IPS-18c (cell line): ENCODE results near the gene CA10.

Experiments used
- H3K4me3 ChIP-seq: 2 replicates; pipeline ENCODE4 v1.7.0; 2013; ENCODE audit warnings: low read depth, mild to moderate bottlenecking, low read length, moderate library complexity; ENCODE audit not compliant: insufficient read depth
- H3K9me3 ChIP-seq: one replicate; pipeline ENCODE4 v1.6.1; 2013; ENCODE audit warnings: mild to moderate bottlenecking, low read length, moderate library complexity; ENCODE audit not compliant: control insufficient read depth, insufficient read depth

CA10 gene

DNA sequence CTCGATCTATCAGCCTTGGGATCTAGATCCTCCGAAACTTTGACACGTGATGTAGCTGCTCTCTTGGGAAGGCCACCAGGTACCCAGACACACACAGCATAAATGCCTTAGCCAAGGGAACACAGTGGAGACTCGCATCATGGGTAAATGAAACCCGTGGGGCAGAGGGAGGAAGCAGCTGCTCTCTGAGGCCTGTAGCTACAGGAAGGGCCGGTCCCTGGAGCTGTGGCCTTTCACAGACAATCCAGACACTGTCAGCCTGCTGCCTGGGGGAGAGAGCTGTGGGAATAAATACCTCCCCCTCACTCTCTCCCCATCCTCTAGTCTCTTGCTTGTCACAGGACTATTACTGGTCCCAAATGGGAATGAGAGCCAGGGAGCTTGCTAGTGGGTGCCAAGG is 546.9 kb downstream of the CA10 start:
- H3K4me3 ChIP-seq, result no peak overlapping the region
- H3K9me3 ChIP-seq, result no peaks in the 10 kb centered on the region

DNA sequence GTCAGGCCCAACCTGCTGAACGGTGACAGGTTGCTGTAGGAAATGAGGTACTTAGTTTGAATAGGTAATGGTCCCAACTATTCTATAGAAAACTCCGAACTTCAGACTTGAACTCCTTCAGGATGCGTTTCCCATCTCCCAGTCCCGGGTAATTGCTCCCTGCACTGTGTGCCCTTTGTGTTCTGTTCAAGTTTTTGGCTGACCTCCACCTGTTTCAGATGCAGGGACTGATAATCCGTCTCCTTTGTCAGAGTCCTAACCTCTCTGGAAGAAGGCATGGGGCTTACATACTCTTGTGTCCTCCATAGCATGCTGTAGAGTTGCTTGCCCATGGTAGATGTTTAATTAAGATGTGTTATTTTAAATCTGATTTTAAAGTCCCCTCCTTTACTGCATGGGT is 547.7 kb downstream of the CA10 start:
- no peaks in the 10 kb centered on the region for H3K9me3 ChIP-seq
- no peak overlapping the region for H3K4me3 ChIP-seq

DNA sequence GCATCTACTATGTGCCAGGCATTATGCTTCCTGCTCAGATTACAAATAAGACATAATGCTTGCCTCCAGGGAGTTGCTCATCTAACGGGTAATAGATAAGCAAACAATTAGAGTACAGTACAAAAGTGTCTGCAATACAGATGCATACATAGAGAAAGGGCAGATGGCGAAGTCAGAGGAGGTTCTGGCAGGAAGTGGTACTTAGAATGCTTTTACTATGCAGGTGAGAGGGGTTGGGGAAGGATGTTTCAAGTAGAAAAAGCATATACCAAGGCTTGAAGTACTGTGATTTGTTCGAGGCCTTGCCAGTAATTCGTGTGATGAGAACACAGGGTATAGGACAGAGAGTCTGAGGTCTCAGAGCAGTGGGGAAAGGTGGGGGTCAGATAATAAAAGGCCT is 548.4 kb downstream of the CA10 start:
- Histone ChIP-seq H3K4me3 (no peak overlapping the region), H3K9me3 (no peaks in the 10 kb centered on the region)

DNA sequence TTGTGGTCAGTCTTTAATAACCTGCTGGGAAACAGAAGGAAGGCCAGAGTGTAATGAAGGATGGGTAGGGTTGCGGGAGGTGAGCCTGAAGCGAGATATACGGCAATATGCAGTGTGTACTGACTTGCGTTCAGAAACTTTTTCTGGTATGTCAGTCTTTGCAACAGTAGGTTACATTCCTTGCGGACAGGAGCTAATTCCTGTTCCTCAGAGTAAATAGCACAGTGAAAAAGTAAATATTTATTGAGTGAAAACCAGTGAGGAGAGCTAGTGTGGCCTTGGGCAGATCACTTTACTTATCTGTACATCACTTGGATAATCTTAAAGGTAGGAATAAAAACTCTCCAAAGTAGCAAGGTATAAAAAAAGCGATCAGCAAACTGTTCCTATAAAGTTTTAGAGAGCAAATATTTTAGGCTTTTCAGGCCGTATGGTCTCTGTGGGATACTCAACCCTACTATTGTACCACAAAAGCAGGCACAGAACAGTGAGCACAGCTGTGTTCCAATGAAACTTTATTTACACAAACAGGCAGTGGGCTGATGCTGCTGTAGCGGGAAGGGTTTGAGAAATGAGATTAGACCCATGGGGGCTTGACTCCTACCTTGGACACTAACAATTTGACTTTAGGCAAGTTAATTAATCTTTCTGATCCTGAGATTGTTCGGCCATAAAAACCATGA is 550.1 kb downstream of the CA10 start:
- Histone ChIP-seq H3K9me3 (no peaks in the 10 kb centered on the region), H3K4me3 (no peak overlapping the region)

DNA sequence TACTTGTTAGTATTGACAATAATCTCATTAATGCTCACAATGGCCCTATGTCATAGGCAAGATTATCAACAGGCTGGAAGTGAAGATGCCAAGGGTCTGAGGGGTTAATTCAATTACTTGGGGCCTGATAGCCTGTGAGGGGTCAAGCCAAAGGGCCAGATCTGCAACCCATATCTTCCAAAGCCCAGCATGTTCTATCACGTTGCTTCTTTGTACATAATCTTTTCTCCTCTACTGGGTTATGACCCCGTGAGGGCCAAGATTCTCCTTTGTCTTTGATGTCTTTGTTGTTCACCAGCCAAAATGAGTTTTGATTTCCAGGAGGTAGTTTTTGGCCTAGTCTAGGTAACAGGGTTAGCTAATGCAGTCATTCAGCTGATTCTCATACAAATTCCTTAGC is 551.0 kb downstream of the CA10 start:
- no peak overlapping the region for H3K4me3 ChIP-seq
- H3K9me3 ChIP-seq, result no peaks in the 10 kb centered on the region

DNA sequence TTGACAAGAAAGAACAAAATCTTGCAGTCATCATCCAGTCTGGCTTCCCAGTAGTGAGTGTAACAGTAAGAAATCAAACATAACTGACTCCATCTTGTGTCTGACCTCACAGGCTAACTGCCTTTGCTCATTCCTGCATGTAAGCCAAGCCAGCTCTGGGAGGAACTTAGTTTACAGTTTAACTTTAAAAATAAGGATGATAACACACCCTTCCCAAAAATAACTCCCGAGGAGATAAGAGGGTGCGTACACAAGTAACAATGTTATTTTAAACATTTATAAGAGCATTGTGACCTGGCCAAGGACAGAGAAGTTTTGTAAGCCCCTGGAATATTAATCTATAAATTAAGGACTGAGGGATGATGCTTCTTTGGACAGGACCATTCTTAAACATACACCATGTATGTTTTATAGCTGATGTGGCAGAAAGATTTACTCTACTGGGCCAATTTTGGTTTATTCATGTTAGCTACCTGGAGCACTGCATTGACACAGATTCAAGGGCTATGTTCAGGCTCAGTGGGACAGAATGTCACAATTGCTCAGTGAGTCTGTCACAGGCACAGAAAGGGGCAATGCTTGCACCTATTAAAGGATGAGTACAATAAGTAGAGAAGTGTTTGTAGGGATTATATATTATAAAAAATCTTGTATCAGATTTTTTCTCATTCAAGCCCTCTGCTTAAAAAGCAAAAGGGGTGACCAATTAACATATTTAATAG is 554.1 kb downstream of the CA10 start:
- Histone ChIP-seq H3K4me3 (no peak overlapping the region), H3K9me3 (no peaks in the 10 kb centered on the region)

DNA sequence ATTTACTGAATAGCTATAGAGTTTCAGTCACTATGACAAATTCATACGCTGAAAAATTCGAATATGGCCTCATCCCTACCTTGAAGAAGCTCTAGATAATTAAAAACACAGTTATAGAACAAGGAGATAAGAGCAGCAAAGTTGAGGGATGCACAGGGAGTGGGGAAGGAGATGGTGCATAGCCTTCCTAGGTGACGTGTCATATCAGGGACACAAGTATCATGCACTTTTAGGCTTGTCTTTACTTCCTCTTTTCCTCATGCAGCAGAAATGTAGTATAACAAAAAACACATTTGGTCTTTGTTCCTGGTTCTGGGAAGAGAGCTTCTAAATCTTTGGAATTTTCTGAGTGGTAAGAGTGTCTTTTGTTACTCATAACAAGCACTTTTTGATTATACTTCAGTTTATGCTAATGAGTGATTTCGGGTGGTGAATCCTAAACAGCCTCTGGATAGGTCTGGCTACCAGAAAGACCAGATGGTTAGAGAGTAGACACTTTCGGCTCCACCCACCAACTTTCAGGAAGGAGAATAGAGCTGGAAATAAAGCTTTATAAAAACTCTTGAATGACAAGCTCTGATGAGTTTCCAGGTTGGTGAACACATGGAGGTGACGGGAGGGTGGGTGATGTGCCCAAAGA is 556.8 kb downstream of the CA10 start:
- H3K9me3 ChIP-seq, result no peaks in the 10 kb centered on the region

DNA sequence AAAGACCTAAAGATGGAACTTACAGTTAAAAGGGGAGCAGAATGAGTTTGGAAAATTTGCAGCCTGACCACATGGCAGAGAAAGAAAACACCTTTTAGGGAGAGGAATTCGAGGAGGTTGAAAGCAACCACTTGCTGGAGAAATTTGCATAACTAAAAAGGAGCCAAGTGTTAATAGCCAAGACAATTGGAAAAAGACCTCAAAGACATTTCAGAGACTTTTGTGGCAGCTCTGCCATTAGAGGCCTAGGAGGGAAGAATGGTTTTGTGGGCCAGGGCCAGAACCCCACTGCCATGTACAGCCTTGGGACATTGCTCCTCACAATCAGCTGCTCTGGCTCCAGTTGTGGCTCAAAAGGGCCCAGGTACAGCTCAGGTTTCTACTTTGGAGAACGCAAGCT is 559.7 kb downstream of the CA10 start:
- Histone ChIP-seq H3K9me3 (no peaks in the 10 kb centered on the region), H3K4me3 (no peak overlapping the region)

More for the DNA sequence above, 556.8 kb downstream of the CA10 start:
- no peak overlapping the region for H3K4me3 ChIP-seq

DNA sequence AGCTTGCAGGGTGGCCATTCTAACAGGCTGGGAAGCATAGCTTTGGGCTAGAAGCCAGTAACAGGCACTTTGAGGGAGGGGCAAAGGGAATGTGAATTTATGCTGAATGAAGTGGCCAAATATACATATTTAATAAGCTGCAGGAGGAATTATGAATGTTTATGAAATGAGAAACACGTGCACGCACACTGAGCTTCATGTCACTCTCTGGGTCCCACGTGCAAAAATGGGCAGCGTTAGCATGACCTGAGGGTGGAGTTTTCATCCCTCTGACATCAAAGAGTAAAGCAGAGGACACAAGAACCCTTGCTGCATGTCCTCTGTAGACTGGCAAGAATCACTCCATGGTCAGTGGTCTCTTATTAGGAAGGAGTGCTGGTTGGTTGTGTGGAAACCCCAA is 561.2 kb downstream of the CA10 start:
- H3K4me3 ChIP-seq, result no peak overlapping the region
- H3K9me3 ChIP-seq, result no peaks in the 10 kb centered on the region

DNA sequence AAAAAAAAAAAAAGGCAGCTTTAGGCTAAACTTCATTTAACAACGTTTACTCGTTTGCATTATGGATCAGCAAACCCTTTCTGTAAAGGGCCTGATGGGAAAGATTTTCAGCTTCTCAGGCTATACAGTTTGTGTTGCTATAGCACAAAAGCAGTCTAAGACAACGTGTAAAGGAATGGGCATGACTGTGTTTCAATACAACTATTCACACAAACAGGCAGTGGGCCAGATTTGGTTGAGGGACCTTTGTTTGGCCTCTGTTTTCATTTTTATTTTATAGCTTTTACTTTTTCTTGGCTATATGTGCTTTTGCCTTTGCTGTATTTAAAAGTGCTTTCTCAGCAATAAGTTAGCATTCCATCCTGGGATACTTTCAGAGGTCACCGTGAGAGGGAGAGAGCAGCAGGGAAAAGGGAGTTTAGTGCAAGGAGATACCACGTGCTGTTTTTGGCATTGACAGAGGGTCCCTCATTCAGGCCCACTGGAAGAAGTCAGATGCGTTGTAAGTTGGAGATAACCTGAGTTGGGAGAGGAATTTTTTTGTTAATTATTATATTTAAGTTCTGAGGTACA is 562.6 kb downstream of the CA10 start:
- H3K4me3 ChIP-seq, result no peak overlapping the region
- no peaks in the 10 kb centered on the region for H3K9me3 ChIP-seq

DNA sequence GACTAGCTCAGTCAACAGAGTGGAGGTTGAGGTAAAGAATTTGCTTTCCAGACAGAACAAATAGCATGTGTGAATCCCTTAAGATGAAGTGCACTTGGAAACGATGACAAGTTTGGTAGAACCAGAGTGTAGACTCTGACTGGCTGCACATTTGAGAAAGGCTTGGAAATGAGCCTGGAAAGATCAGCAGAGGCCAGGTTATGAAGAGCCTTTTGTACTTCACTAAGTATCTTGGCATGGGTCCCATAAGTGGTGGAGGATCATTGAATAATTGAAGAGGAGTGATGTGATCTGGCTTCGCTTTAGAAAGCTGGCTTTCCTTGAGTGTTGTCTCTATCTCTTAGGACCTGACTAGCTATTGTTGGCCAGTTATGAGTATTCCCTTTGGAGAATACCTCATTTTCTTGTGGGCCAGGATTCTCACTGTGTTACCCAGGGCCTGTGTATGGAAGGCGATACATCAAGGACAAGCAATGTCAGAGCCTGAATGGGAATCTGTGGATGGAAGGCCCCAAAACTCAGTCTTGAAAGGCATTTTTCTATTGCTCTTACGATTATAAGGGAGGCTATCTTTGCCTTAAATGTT is 568.4 kb downstream of the CA10 start:
- no peaks in the 10 kb centered on the region for H3K9me3 ChIP-seq
- H3K4me3 ChIP-seq, result no peak overlapping the region

DNA sequence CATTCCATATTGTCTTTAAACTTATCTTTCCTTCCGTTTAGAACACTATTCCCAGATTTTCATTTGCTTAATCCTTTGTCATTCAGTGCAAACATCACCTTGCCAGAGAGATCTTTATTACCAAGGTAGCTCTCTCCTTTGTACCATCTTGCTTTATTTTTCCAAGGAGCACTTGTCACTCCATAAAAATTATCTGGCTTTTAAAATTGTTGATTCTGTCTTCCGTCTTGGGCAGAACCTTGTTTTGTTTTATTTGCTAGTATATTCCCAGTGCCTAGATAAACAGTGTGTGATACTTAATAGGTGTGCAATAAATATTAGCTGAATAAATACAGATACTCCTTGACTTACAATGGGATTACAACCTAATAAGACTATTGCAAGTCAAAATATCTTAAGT is 570.5 kb downstream of the CA10 start:
- no peak overlapping the region for H3K4me3 ChIP-seq
- H3K9me3 ChIP-seq, result no peaks in the 10 kb centered on the region

DNA sequence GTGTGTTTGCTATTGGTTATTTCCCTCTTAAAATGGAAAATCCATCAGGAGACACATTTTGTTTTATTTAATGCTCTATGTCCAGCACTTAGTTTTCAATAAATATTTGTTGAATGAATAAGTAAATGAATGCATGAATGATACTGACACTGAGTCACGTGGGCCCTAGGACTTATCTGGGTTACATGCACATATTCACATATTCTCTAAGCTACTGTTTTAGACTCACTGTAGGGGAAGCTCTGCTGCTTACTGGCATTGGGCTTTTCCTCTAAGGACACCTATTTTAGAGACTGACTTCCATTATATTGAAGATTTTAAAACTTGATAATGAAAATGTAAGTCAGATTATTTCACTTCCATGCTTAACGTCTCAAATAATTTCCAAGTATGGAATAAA is 571.0 kb downstream of the CA10 start:
- H3K4me3 ChIP-seq, result no peak overlapping the region
- no peaks in the 10 kb centered on the region for H3K9me3 ChIP-seq

DNA sequence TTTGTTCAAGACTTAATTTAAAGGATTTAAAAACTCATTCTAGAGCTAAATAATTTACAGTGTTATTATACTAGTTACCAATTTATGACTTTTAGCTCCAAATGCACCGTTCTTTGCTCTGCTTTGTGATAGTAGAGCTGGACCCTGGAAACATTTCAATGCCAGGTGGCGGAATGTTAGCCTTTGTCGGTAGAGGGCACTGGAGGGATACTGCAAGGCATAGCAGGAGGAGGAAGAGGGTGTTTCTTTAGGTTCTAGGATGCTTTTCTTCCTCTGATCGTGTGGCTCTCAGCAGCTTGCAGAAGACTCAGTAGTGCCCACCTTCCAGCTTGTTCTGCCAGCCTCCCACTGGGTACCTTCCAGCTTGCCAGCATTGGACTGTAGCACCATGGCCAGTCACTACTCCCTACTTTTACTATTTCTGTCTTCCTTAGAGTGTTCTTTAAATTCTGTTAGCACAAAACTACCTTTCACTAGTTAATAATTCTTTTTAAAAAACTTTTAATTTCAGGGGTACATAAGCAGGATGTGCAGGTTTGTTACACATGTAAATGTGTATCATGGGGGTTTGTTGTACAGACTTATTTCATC is 572.9 kb downstream of the CA10 start:
- Histone ChIP-seq H3K4me3 (no peak overlapping the region), H3K9me3 (no peaks in the 10 kb centered on the region)

DNA sequence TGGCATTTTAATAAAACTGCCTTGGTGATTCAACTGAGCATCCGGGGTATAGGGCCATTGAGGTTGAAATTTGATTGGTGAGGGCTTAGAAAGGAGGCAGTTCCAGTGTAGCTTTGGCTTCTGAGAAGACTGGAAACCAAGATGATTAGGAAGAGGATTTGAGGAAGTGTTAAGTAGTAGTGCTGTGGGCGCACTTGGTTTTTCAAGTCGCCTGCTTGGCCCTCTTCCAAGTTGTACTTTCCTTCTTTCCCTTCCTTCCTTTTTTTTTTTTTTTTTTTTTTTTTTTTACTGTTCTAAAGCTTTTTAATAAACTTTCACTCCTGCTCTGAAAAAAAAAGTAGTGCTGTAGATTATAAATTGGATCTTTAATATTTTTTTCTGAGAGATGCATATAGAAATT is 577.6 kb downstream of the CA10 start:
- Histone ChIP-seq H3K9me3 (peaks cover 2% of the 10 kb centered on the region), H3K4me3 (no peak overlapping the region)
